ENCODE results near the gene GMDS.

GMDS gene

GRCh38 chr6:1906014-1906413 lies 339.4 kb downstream of the GMDS start:
- in situ Hi-C loops (cut with MboI; ENCODE audit: low sequenced_read_pairs) = no loop called here
- no peak for DNase-seq (ENCODE audit: low spot score in 2 of 2)
- no peaks in the 10 kb centered on the region for H3K9me3 ChIP-seq
- H3K36me3 ChIP-seq (replicated peaks) = no peaks in the 10 kb centered on the region
- no peak overlapping the region for H3K4me3 ChIP-seq
- H3K27me3 ChIP-seq (ENCODE audit: low read depth) = no peaks in the 10 kb centered on the region
- peaks cover 11% of the 10 kb centered on the region for H3K4me1 ChIP-seq

GRCh38 chr6:1904898-1905297 lies 340.5 kb downstream of the GMDS start:
- in situ Hi-C loops (cut with MboI; ENCODE audit: low sequenced_read_pairs) = no loop called here
- H3K4me3 ChIP-seq = no peak overlapping the region

GRCh38 chr6:1904466-1904799 lies 341.0 kb downstream of the GMDS start:
- in situ Hi-C loops (cut with MboI; ENCODE audit: low sequenced_read_pairs) = no loop called here
- DNase-seq (ENCODE audit: low spot score in 2 of 2) = no peak
- Histone ChIP-seq H3K36me3 (replicated peaks) (no peaks in the 10 kb centered on the region), H3K9me3 (no peaks in the 10 kb centered on the region), H3K4me3 (no peak overlapping the region), H3K4me1 (peaks cover 11% of the 10 kb centered on the region), H3K27me3 (ENCODE audit: low read depth) (no peaks in the 10 kb centered on the region)

More at GRCh38 chr6:1904898-1905297, 340.5 kb downstream of the GMDS start:
- DNase-seq (ENCODE audit: low spot score in 2 of 2) = no peak
- Histone ChIP-seq H3K36me3 (replicated peaks) (no peaks in the 10 kb centered on the region), H3K4me1 (peaks cover 11% of the 10 kb centered on the region), H3K27me3 (ENCODE audit: low read depth) (no peaks in the 10 kb centered on the region), H3K9me3 (no peaks in the 10 kb centered on the region)

- Histone ChIP-seq H3K27me3 (ENCODE audit: low read depth) (no peaks in the 10 kb centered on the region), H3K4me1 (peaks cover 7% of the 10 kb centered on the region), H3K4me3 (no peak overlapping the region), H3K36me3 (replicated peaks) (no peaks in the 10 kb centered on the region), H3K9me3 (no peaks in the 10 kb centered on the region)
- DNase-seq (ENCODE audit: low spot score in 2 of 2) = no peak
- in situ Hi-C loops (cut with MboI; ENCODE audit: low sequenced_read_pairs) = no loop called here
These were observed 341.5 kb downstream of the GMDS start for GRCh38 chr6:1903780-1904465.

GRCh38 chr6:1901556-1901955 lies 343.8 kb downstream of the GMDS start:
- H3K9me3 ChIP-seq = no peaks in the 10 kb centered on the region
- in situ Hi-C loops (cut with MboI; ENCODE audit: low sequenced_read_pairs) = no loop called here
- no peaks in the 10 kb centered on the region for H3K4me1 ChIP-seq
- H3K36me3 ChIP-seq (replicated peaks) = no peaks in the 10 kb centered on the region
- no peaks in the 10 kb centered on the region for H3K27me3 ChIP-seq (ENCODE audit: low read depth)
- no peak overlapping the region for H3K4me3 ChIP-seq
- DNase-seq (ENCODE audit: low spot score in 2 of 2) = no peak

- Histone ChIP-seq H3K27me3 (ENCODE audit: low read depth) (no peaks in the 10 kb centered on the region), H3K9me3 (no peaks in the 10 kb centered on the region), H3K36me3 (replicated peaks) (no peaks in the 10 kb centered on the region), H3K4me3 (no peak overlapping the region), H3K4me1 (no peaks in the 10 kb centered on the region; the same call in 1 of the 2 replicates)
- in situ Hi-C loops (cut with MboI; ENCODE audit: low sequenced_read_pairs) = no loop called here
- no peak for DNase-seq (ENCODE audit: low spot score in 2 of 2)
These were observed 348.5 kb downstream of the GMDS start for GRCh38 chr6:1896897-1897296.

- no peak for DNase-seq (ENCODE audit: low spot score in 2 of 2)
- peaks cover 10% of the 10 kb centered on the region for H3K4me1 ChIP-seq
- H3K4me3 ChIP-seq = no peak overlapping the region
- in situ Hi-C loops (cut with MboI; ENCODE audit: low sequenced_read_pairs) = no loop called here
- no peaks in the 10 kb centered on the region for H3K9me3 ChIP-seq
- H3K27me3 ChIP-seq (ENCODE audit: low read depth) = no peaks in the 10 kb centered on the region
- no peaks in the 10 kb centered on the region for H3K36me3 ChIP-seq (replicated peaks)
These were observed 349.7 kb downstream of the GMDS start for GRCh38 chr6:1895721-1896120.

- Histone ChIP-seq H3K36me3 (replicated peaks) (no peaks in the 10 kb centered on the region), H3K27me3 (ENCODE audit: low read depth) (no peaks in the 10 kb centered on the region), H3K9me3 (no peaks in the 10 kb centered on the region), H3K4me3 (no peak overlapping the region), H3K4me1 (peaks cover 11% of the 10 kb centered on the region)
- in situ Hi-C loops (cut with MboI; ENCODE audit: low sequenced_read_pairs) = no loop called here
- no peak for DNase-seq (ENCODE audit: low spot score in 2 of 2)
These were observed 350.5 kb downstream of the GMDS start for GRCh38 chr6:1894954-1895353.

GRCh38 chr6:1893470-1894130 lies 351.8 kb downstream of the GMDS start:
- no peak for DNase-seq (ENCODE audit: low spot score in 2 of 2)
- in situ Hi-C loops (cut with MboI; ENCODE audit: low sequenced_read_pairs) = no loop called here
- Histone ChIP-seq H3K9me3 (no peaks in the 10 kb centered on the region), H3K4me3 (no peak overlapping the region), H3K36me3 (replicated peaks) (no peaks in the 10 kb centered on the region), H3K27me3 (ENCODE audit: low read depth) (no peaks in the 10 kb centered on the region), H3K4me1 (peaks cover 11% of the 10 kb centered on the region)

- Histone ChIP-seq H3K4me3 (no peak overlapping the region), H3K36me3 (replicated peaks) (no peaks in the 10 kb centered on the region), H3K27me3 (ENCODE audit: low read depth) (no peaks in the 10 kb centered on the region), H3K4me1 (peaks cover 11% of the 10 kb centered on the region), H3K9me3 (no peaks in the 10 kb centered on the region)
- DNase-seq (ENCODE audit: low spot score in 2 of 2) = no peak
- in situ Hi-C loops (cut with MboI; ENCODE audit: low sequenced_read_pairs) = no loop called here
These were observed 352.7 kb downstream of the GMDS start for GRCh38 chr6:1892716-1893115.

- H3K4me3 ChIP-seq = no peak overlapping the region
- in situ Hi-C loops (cut with MboI; ENCODE audit: low sequenced_read_pairs) = no loop called here
- H3K9me3 ChIP-seq = no peaks in the 10 kb centered on the region
- H3K27me3 ChIP-seq (ENCODE audit: low read depth) = no peaks in the 10 kb centered on the region
- DNase-seq (ENCODE audit: low spot score in 2 of 2) = no peak
- peaks cover 11% of the 10 kb centered on the region for H3K4me1 ChIP-seq
- H3K36me3 ChIP-seq (replicated peaks) = no peaks in the 10 kb centered on the region
These were observed 354.4 kb downstream of the GMDS start for GRCh38 chr6:1890987-1891386.

- Histone ChIP-seq H3K4me1 (peaks cover 11% of the 10 kb centered on the region), H3K9me3 (no peaks in the 10 kb centered on the region), H3K27me3 (ENCODE audit: low read depth) (no peaks in the 10 kb centered on the region), H3K4me3 (no peak overlapping the region), H3K36me3 (replicated peaks) (no peaks in the 10 kb centered on the region)
- no peak for DNase-seq (ENCODE audit: low spot score in 2 of 2)
- in situ Hi-C loops (cut with MboI; ENCODE audit: low sequenced_read_pairs) = no loop called here
These were observed 355.3 kb downstream of the GMDS start for GRCh38 chr6:1890071-1890470.

- Histone ChIP-seq H3K27me3 (ENCODE audit: low read depth) (no peaks in the 10 kb centered on the region), H3K4me3 (no peak overlapping the region), H3K4me1 (peaks cover 5% of the 10 kb centered on the region), H3K36me3 (replicated peaks) (no peaks in the 10 kb centered on the region), H3K9me3 (no peaks in the 10 kb centered on the region)
- DNase-seq (ENCODE audit: low spot score in 2 of 2) = no peak
- in situ Hi-C loops (cut with MboI; ENCODE audit: low sequenced_read_pairs) = no loop called here
These were observed 359.8 kb downstream of the GMDS start for GRCh38 chr6:1885576-1886011.

GRCh38 chr6:1884313-1884712 lies 361.1 kb downstream of the GMDS start:
- Histone ChIP-seq H3K9me3 (no peaks in the 10 kb centered on the region), H3K4me3 (no peak overlapping the region), H3K36me3 (replicated peaks) (no peaks in the 10 kb centered on the region), H3K4me1 (peaks cover 5% of the 10 kb centered on the region), H3K27me3 (ENCODE audit: low read depth) (no peaks in the 10 kb centered on the region)
- no peak for DNase-seq (ENCODE audit: low spot score in 2 of 2)
- in situ Hi-C loops (cut with MboI; ENCODE audit: low sequenced_read_pairs) = no loop called here
